GM12878 (cell line): ENCODE results near the gene HCST. TPM values are rescaled to one million over a fixed set of nuclear protein-coding genes. Genes with fewer than 3 reads are reported as not detected.
A peak's percentile ranks its signal among the peaks of the same experiment; 100 is the strongest.

Source experiments
- ATAC-seq: fragments of 200-7000 bp; cut with Tn5 transposase; 3 replicates; pipeline ENCODE4 v1.9.1; 2020; ENCODE audit warnings: mild to moderate bottlenecking, moderate library complexity
- BruUV-seq: library from RNA; stranded (reverse); fragments of 400-500 nt; replicated peaks from 2 replicates; lab custom pipeline; 2021; lab: Mats Ljungman, UMichigan
- CTCF ChIA-PET: fragments of 300-600 bp; sonication (Branson Sonifier 250); formaldehyde crosslinking; extraction: SDS; loops from one replicate; lab custom pipeline; 2021; ENCODE audit warnings: inconsistent platforms; lab: Yijun Ruan, JAX
- POLR2A ChIA-PET: fragments of 350-600 bp; formaldehyde crosslinking; extraction: SDS; loops from one replicate; lab custom pipeline; 2021; ENCODE audit warnings: inconsistent platforms; lab: Charles Lee
- RAD21 ChIA-PET: fragments of 300-600 bp; sonication (Branson Sonifier 250); formaldehyde crosslinking; loops from one replicate; lab custom pipeline; 2023; ENCODE audit warnings: antibody characterized with exemption; ENCODE audit not compliant: unreplicated experiment; lab: Charles Lee
- SMC1A ChIA-PET: fragments of 300-600 bp; sonication (Branson Sonifier 250); formaldehyde crosslinking; loops from one replicate; lab custom pipeline; 2023; ENCODE audit not compliant: unreplicated experiment, uncharacterized antibody; lab: Charles Lee
- DNase-seq: peaks from one replicate; pipeline ENCODE4 v3.0.0-alpha.2; 2011; ENCODE audit warnings: low read depth, low spot score
- FAIRE-seq: peaks from 3 replicates; lab custom pipeline; 2011; peaks lifted over from hg19 to GRCh38; lab: Jason Lieb, UNC
- H2AFZ ChIP-seq: 2 replicates; pipeline ENCODE4 v1.6.0; 2011; ENCODE audit warnings: low read depth, low read length, control low read depth; ENCODE audit not compliant: control insufficient read depth
- H3K27ac ChIP-seq: 2 replicates; pipeline ENCODE4 v1.5.1; 2011; ENCODE audit warnings: control low read depth; ENCODE audit not compliant: control insufficient read depth, insufficient read depth
- H3K27me3 ChIP-seq, 2 experiments: replicated peaks in 1 of 2; 2 replicates each; pipeline versions ENCODE4 v1.6.0 to v1.6.1; 2011; ENCODE audit warnings: low read length in 1 of 2; ENCODE audit not compliant: control insufficient read depth in 2 of 2, insufficient read depth in 2 of 2
- H3K36me3 ChIP-seq, 2 experiments: 2 replicates each; pipeline ENCODE4 v1.5.1; 2011; ENCODE audit warnings: low read length in 1 of 2; ENCODE audit not compliant: control insufficient read depth in 2 of 2, insufficient read depth in 2 of 2
- H3K4me1 ChIP-seq: 2 replicates; pipeline ENCODE4 v1.6.1; 2011; ENCODE audit warnings: mild to moderate bottlenecking, low read length, moderate library complexity, mixed read lengths; ENCODE audit not compliant: control insufficient read depth, insufficient read depth
- H3K4me2 ChIP-seq: 2 replicates; pipeline ENCODE4 v1.6.0; 2011; ENCODE audit warnings: control low read depth; ENCODE audit not compliant: control insufficient read depth, insufficient read depth
- H3K4me3 ChIP-seq: fragments of 200-600 bp; sonication (generic); 2 replicates; pipeline ENCODE4 v1.5.1; 2016
- H3K79me2 ChIP-seq: 2 replicates; pipeline ENCODE4 v1.6.0; 2011; ENCODE audit warnings: low read length; ENCODE audit not compliant: control insufficient read depth, insufficient read depth
- H3K9ac ChIP-seq: 2 replicates; pipeline ENCODE4 v1.8.0; 2011; ENCODE audit warnings: low read length, control low read depth, mixed read lengths; ENCODE audit not compliant: control insufficient read depth, insufficient read depth
- H3K9me3 ChIP-seq: replicated peaks from 3 replicates; pipeline ENCODE4 v1.5.1; 2011; ENCODE audit warnings: mild to moderate bottlenecking, low read length; ENCODE audit not compliant: control insufficient read depth, insufficient read depth
- H4K20me1 ChIP-seq: 2 replicates; pipeline ENCODE4 v1.6.0; 2011; ENCODE audit not compliant: control insufficient read depth, insufficient read depth
- BCLAF1 ChIP-seq: fragments of 450-650 bp; IDR thresholded peaks from 2 replicates; pipeline ENCODE4 v1.6.1; 2017; ENCODE audit warnings: antibody characterized with exemption, mild to moderate bottlenecking, moderate library complexity
- EED ChIP-seq: sonication (generic); IDR thresholded peaks from 2 replicates; pipeline ENCODE4 v1.6.1; 2016; ENCODE audit warnings: antibody characterized with exemption, low read depth
- IRF5 ChIP-seq: fragments of 450-650 bp; IDR thresholded peaks from 2 replicates; pipeline ENCODE4 v1.6.1; 2017; ENCODE audit warnings: borderline replicate concordance
- KAT2A ChIP-seq: conservative IDR thresholded peaks from 2 replicates; pipeline ENCODE4 v1.6.1; 2011; ENCODE audit warnings: low read depth, low read length; ENCODE audit not compliant: control insufficient read depth
- KLF5 ChIP-seq: fragments of 450-650 bp; IDR thresholded peaks from 2 replicates; pipeline ENCODE4 v1.6.1; 2014; ENCODE audit warnings: mild to moderate bottlenecking; ENCODE audit not compliant: partially characterized antibody
- PML ChIP-seq: IDR thresholded peaks from 2 replicates; pipeline ENCODE4 v1.6.1; 2012; ENCODE audit warnings: low read length, inconsistent platforms
- RELB ChIP-seq: fragments of 450-650 bp; IDR thresholded peaks from 2 replicates; pipeline ENCODE4 v1.6.1; 2017; ENCODE audit warnings: low read depth, mild to moderate bottlenecking, moderate library complexity
- SUPT20H ChIP-seq: IDR thresholded peaks from 2 replicates; pipeline ENCODE4 v1.6.1; 2011; ENCODE audit warnings: low read depth, mild to moderate bottlenecking, low read length, moderate library complexity, borderline replicate concordance; ENCODE audit not compliant: control insufficient read depth
- ZBTB33 ChIP-seq: fragments of 450-650 bp; IDR thresholded peaks from 2 replicates; pipeline ENCODE4 v1.6.1; 2017; ENCODE audit warnings: mild to moderate bottlenecking
- WGBS: methylation state at CpG from one replicate; pipeline ENCODE4 v1.1.6; 2016; ENCODE audit warnings: low lambda C conversion rate; ENCODE audit not compliant: insufficient replicate concordance, insufficient coverage; ENCODE audit errors: missing lambda C conversion rate; 5-methylcytosine and 5-hydroxymethylcytosine counted together
- in situ Hi-C: fragments of 300-500 bp; cut with MboI; formaldehyde crosslinking; loops from 9 replicates; pipeline ENCODE4 v1.14.3; 2018; ENCODE audit warnings: mixed read lengths
- intact Hi-C: fragments of 100-400 bp; cut with micrococcal nuclease; formaldehyde crosslinking; loops from one replicate; pipeline ENCODE4 v1.14.2; 2022; ENCODE audit not compliant: unreplicated experiment
- polyA plus RNA-seq, 11 experiments: library from polyadenylated mRNA; depleted of rRNA in 4 of 11; unstranded in 6 of 11; stranded (reverse) in 5 of 11; fragments of >200 nt; fragmentation: Nextera tagmentation in 4 of 11; fragmentation: Illumina TruSeq in 1 of 11; extraction: Ambion mirVana in 4 of 11; extraction: Trizol in 1 of 11; gene quantifications; 1 replicate in 1 of 11; 2 replicates in 10 of 11; pipeline versions ENCODE4 v1.2.1 to v1.2.3, GENCODE V29; 2011 to 2016; ENCODE audit warnings: inconsistent platforms in 2 of 11, missing spikeins in 2 of 11, low read depth in 1 of 11
- total RNA-seq, 4 experiments: library from RNA; depleted of rRNA in 3 of 4; stranded (reverse); fragments of >200 nt in 3 of 4; fragmentation: Illumina TruSeq in 1 of 4; extraction: Trizol in 1 of 4; gene quantifications; 2 replicates each; pipeline versions ENCODE4 v1.2.1 to v1.2.3, GENCODE V29; 2013 to 2021

The HCST gene
- total and polyA plus RNA-seq, 10 of the 15 experiments (the other 5 are each of a cell fraction or from before 2014, with no cell fraction given), result 7.5 to 79.6 (median 33.6) TPM

- Histone ChIP-seq H3K4me3 (peak overlapping the region; percentile 96; the same call in 1 of the 2 replicates), H3K27ac (no peak overlapping the region), H4K20me1 (no peaks in the 10 kb centered on the region), H3K4me2 (peak overlapping the region; percentile 62; the same call in 1 of the 2 replicates)
- BruUV-seq, result no TSS peak
- 95% methylated on average over 13 of the region's 13 CpGs for WGBS
- no peak for ATAC-seq
- TF ChIP-seq KLF5 (no peak), PML (no peak), KAT2A (no peak), EED (no peak), SUPT20H (no peak), RELB (no peak), ZBTB33 (no peak), IRF5 (no peak), BCLAF1 (no peak)
- TF ChIP-seq, all 136 proteins: peak for 0
- intact Hi-C loops (no loop called here), in situ Hi-C loops (no loop called here)
- Histone ChIP-seq H3K9me3 (no peaks in the 10 kb centered on the region), H3K27me3 (no peaks in the 10 kb centered on the region), H3K9ac (no peak overlapping the region), H3K4me1 (peaks cover 9% of the 10 kb centered on the region), H3K36me3 (peaks cover 12 to 19% of the 10 kb centered on the region in 2 experiments; a peak in 3 of 4 replicates), H2AFZ (no peak overlapping the region), H3K79me2 (peaks cover 29% of the 10 kb centered on the region)
- ChIA-PET SMC1A (interaction anchor here (1.5 kb wide), 1 partner anchor 11 kb away, joined by 3 read pairs; no protein-coding TSS in a partner anchor), RAD21 (interaction anchor here (1.1 kb wide), 1 partner anchor 34 kb away, joined by 5 read pairs; no protein-coding TSS in a partner anchor), POLR2A (no interaction called here), CTCF (interaction anchor here (2.3 kb wide), 1 partner anchor 34 kb away, joined by 8 read pairs; no protein-coding TSS in a partner anchor)
- no peak for DNase-seq
- no peak for FAIRE-seq
Measured at GRCh38 chr19:35896643-35897040, 5.7 kb upstream of the HCST start.
